ENCODE data around the gene BACH2. TPM values are rescaled to one million over a fixed set of nuclear protein-coding genes. Genes with fewer than 3 reads are reported as not detected.

BACH2 gene
- polyA plus RNA-seq, 1 donor (not counting 4 experiments of a cell fraction or from before 2014, with no cell fraction given): 0.50 TPM

DNA sequence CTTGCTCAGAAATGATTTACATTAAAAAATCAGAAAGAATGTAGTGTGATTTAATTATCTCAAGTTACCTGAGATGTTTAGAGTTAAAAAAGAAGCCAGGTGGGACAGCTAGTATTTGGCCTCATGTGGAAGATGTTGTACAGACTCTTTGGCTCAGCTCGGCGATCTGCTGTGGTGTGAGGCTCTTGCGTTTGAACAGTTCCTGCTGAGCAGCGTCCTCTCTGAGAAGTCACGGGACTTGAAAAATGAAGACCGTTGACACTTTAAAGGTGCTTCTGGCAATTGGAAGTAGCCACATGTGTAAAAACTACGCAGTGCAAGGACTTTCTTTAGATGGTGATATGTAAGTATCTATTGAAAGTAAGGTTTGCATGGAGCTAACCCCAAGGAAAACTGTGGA is 169.0 kb downstream of the BACH2 start:
- H4K20me1 ChIP-seq (ENCODE audit: control insufficient read depth, extremely low read depth, insufficient read depth, low read length): no peaks in the 10 kb centered on the region
- no peaks in the 10 kb centered on the region for H3K9me1 ChIP-seq (ENCODE audit: control insufficient read depth, extremely low read depth, insufficient read depth, low read length)
- no peaks in the 10 kb centered on the region for H3K36me3 ChIP-seq (ENCODE audit: control insufficient read depth in 2 of 2, extremely low read depth in 1 of 2, insufficient read depth in 2 of 2, low read length in 2 of 2)
- H3K27ac ChIP-seq (ENCODE audit: control insufficient read depth, insufficient read depth, low read length): no peak overlapping the region
- H3K4me2 ChIP-seq (ENCODE audit: control insufficient read depth, extremely low read depth, insufficient read depth, low read depth, low read length): no peak overlapping the region
- no peaks in the 10 kb centered on the region for H3K27me3 ChIP-seq (ENCODE audit: control insufficient read depth, extremely low read depth, insufficient read depth, low read length)
- no peak for DNase-seq (ENCODE audit: low read depth, low spot score)
- TF ChIP-seq EZH2 (IDR thresholded peaks at IDR 0.05; ENCODE audit: low read length): no peak
- no peak for TF ChIP-seq CTCF (optimal IDR thresholded peaks at IDR 0.05 in 1 of 3, IDR thresholded peaks at IDR 0.05 in 1 of 3, conservative IDR thresholded peaks at IDR 0.05 in 1 of 3; ENCODE audit: extremely low read depth in 1 of 3, insufficient read depth in 2 of 3, low read length in 3 of 3)
- H2AFZ ChIP-seq (ENCODE audit: control insufficient read depth, low read length): no peak overlapping the region
- dilution Hi-C loops (cut with MboI; ENCODE audit: extremely low pct_ligation_motif_present, low sequenced_read_pairs): no loop called here
- H3K4me1 ChIP-seq (ENCODE audit: control insufficient read depth, extremely low read depth, insufficient read depth, low read length): peaks cover 2% of the 10 kb centered on the region
- H3K79me2 ChIP-seq (ENCODE audit: control insufficient read depth, insufficient read depth, low read length): no peaks in the 10 kb centered on the region
- no peaks in the 10 kb centered on the region for H3K9me3 ChIP-seq (ENCODE audit: control insufficient read depth, low read depth, low read length)
- no peak overlapping the region for H3K4me3 ChIP-seq (ENCODE audit: control insufficient read depth in 2 of 3, extremely low read depth in 1 of 3, insufficient read depth in 2 of 3, low read depth in 1 of 3, low read length in 3 of 3)
- no peak overlapping the region for H3K9ac ChIP-seq (ENCODE audit: control insufficient read depth, extremely low read depth, insufficient read depth, low read length)
- FAIRE-seq: no peak

GRCh38 chr6:90126839-90127238 is 169.8 kb downstream of the BACH2 start:
- H2AFZ ChIP-seq (ENCODE audit: control insufficient read depth, low read length): no peak overlapping the region
- H3K9ac ChIP-seq (ENCODE audit: control insufficient read depth, extremely low read depth, insufficient read depth, low read length): no peak overlapping the region
- no peak for DNase-seq (ENCODE audit: low read depth, low spot score)
- H3K9me1 ChIP-seq (ENCODE audit: control insufficient read depth, extremely low read depth, insufficient read depth, low read length): no peaks in the 10 kb centered on the region
- TF ChIP-seq EZH2 (IDR thresholded peaks at IDR 0.05; ENCODE audit: low read length) (no peak), CTCF (optimal IDR thresholded peaks at IDR 0.05 in 1 of 3, IDR thresholded peaks at IDR 0.05 in 1 of 3, conservative IDR thresholded peaks at IDR 0.05 in 1 of 3; ENCODE audit: extremely low read depth in 1 of 3, insufficient read depth in 2 of 3, low read length in 3 of 3) (no peak)
- H3K4me2 ChIP-seq (ENCODE audit: control insufficient read depth, extremely low read depth, insufficient read depth, low read depth, low read length): no peak overlapping the region
- no peaks in the 10 kb centered on the region for H3K9me3 ChIP-seq (ENCODE audit: control insufficient read depth, low read depth, low read length)
- H3K79me2 ChIP-seq (ENCODE audit: control insufficient read depth, insufficient read depth, low read length): no peaks in the 10 kb centered on the region
- H3K27ac ChIP-seq (ENCODE audit: control insufficient read depth, insufficient read depth, low read length): no peak overlapping the region
- dilution Hi-C loops (cut with MboI; ENCODE audit: extremely low pct_ligation_motif_present, low sequenced_read_pairs): no loop called here
- no peak for FAIRE-seq
- no peaks in the 10 kb centered on the region for H3K27me3 ChIP-seq (ENCODE audit: control insufficient read depth, extremely low read depth, insufficient read depth, low read length)
- no peak overlapping the region for H3K4me3 ChIP-seq (ENCODE audit: control insufficient read depth in 2 of 3, extremely low read depth in 1 of 3, insufficient read depth in 2 of 3, low read depth in 1 of 3, low read length in 3 of 3)
- H3K4me1 ChIP-seq (ENCODE audit: control insufficient read depth, extremely low read depth, insufficient read depth, low read length): peaks cover 9% of the 10 kb centered on the region
- no peaks in the 10 kb centered on the region for H3K36me3 ChIP-seq (ENCODE audit: control insufficient read depth in 2 of 2, extremely low read depth in 1 of 2, insufficient read depth in 2 of 2, low read length in 2 of 2)
- no peaks in the 10 kb centered on the region for H4K20me1 ChIP-seq (ENCODE audit: control insufficient read depth, extremely low read depth, insufficient read depth, low read length)

Data from keratinocyte (primary cell).